Activated naive CD4-positive, alpha-beta T cell treated with anti-CD3 and anti-CD28 coated beads, Interleukin-2, amount 10 ng/mL, durations not matched to agents 5 hours and 36 hours (primary cell): ENCODE data around the gene UCHL5. TPM values are rescaled to one million over a fixed set of nuclear protein-coding genes. Genes with fewer than 3 reads are reported as not detected.

Source experiments
- total RNA-seq, 2 experiments: library from RNA; stranded (reverse); gene quantifications; one replicate each; pipeline ENCODE4 v1.2.3, GENCODE V29; 2021

The UCHL5 gene, protein sequence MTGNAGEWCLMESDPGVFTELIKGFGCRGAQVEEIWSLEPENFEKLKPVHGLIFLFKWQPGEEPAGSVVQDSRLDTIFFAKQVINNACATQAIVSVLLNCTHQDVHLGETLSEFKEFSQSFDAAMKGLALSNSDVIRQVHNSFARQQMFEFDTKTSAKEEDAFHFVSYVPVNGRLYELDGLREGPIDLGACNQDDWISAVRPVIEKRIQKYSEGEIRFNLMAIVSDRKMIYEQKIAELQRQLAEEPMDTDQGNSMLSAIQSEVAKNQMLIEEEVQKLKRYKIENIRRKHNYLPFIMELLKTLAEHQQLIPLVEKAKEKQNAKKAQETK
- total RNA-seq: 10 to 100 TPM; 36.8 to 41.9 TPM

DNA sequence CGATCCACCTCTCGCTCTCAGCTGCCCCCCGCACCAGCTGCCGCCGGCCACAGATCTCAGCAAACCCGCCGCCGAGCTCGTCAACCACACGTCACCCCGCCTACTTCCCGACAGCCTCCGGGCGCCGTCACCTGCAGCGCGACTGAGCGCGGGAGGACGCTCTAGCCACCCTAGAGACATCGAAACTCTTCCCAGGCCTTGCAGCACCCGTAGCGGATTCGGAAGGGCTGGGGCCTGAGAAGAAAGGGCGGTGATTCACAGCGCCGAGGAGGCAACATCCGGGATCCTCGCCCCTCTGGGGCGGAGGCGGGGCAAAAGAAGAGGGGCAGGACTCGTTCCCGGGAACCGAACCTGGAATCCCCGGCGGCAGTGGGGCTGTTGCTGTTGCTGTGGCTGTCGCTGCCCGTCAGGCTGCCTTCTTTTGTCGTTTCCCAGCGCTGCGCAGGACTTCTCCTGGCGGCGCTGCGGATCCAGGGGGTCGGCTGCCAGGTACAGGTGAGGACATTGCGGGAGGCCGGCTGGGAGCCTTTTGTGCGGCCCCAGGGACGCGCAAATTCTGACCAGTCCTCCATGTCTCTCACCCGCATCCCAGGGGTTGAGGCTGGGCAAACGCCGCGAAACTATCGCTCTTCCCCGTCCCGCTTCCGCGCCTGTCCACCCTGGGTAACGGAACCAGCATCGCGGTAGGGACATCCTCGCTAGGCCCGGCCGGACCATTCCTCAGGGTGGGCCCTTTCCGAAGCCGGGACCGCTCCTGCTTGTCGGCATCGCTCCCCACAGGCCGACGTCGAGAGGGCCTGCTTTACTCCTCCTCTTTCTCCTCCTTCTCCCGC is at the start of gene UCHL5, which contains the start of gene RO60:
Gene UCHL5 (minus strand): TSS at position 79 of the 833 bp plus-strand sequence. CDS start 100 bp downstream, outside the sequence.
Gene RO60 (plus strand): TSS at position 331 of the 833 bp plus-strand sequence. CDS start 9,443 bp downstream, outside the sequence.

DNA sequence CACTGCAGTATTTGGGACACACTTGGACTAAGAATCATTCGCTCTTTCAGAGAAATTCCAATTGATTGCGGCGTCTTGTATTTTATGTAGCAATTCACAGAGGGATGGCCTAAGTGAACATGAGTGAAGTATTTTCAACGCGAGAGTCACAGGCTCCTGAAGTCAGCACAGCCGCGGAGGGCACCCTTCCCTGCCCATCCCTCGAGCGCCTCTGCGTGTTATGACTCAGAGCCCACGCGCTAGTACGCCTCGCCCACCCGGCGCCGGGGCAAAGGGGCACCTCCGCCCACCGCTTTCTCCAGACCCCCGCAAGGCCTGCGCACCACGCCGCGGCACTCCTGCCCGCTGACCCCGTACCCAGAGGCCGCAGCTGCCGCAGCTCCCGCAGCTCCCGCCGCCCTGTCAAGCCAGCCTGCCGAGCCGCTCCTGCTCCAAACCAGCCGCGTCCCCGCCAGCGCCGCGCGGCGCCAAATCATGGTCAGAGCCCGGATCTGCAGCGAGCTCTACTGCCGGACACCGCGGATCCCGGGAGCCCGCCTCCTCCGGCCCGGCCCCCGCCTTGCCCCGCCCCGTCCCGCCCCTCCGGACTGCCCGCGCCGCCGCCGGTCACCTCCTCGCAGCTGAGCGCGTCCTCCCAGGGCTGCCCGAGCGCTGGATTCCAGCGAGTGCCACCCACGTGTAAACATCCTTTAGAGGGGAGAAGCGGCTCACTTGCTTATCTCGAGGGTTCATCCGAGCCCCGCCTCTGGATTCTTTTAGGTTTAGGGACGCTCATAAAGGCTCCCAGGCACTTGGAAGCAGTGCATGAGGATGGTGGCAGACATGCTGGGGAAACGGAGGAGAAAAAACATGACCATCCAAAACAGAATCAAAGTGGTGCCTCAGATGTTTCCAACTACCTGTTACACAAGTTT is 46.0 kb upstream of the UCHL5 start, which contains the start of gene GLRX2:
Gene GLRX2 (minus strand): TSS at position 508 of the 914 bp plus-strand sequence. CDS start 32 bp downstream, at position 476.

Other genes with a start within 250 kb of the UCHL5 start
- gene RO60, start 252 bp upstream of the UCHL5 start, total RNA-seq: 10 to 100 TPM; 52.0 to 61.4 TPM
- gene GLRX2, start 46.1 kb upstream of the UCHL5 start, total RNA-seq: 10 to 100 TPM; 17.1 to 18.4 TPM
- 10 to 100 TPM; 47.8 to 50.4 TPM for gene CDC73, start 62.7 kb upstream of the UCHL5 start, total RNA-seq
- under 1 TPM; 0.26 to 0.40 TPM for gene B3GALT2, start 127.3 kb upstream of the UCHL5 start, total RNA-seq